CD4-positive, alpha-beta T cell treated with Interleukin-1 beta for 1 hour (primary cell): ENCODE data around the gene NQO2.
"Not testable (repeated sequence)": the region's sequence is repeated elsewhere in the genome, so short reads cannot be mapped to it uniquely, and the experiment has no call there.

Experiments
- DNase-seq, 2 donors: peaks; one replicate each; pipeline ENCODE4 v3.0.0-alpha.2; 2020 to 2022

The NQO2 gene

DNA sequence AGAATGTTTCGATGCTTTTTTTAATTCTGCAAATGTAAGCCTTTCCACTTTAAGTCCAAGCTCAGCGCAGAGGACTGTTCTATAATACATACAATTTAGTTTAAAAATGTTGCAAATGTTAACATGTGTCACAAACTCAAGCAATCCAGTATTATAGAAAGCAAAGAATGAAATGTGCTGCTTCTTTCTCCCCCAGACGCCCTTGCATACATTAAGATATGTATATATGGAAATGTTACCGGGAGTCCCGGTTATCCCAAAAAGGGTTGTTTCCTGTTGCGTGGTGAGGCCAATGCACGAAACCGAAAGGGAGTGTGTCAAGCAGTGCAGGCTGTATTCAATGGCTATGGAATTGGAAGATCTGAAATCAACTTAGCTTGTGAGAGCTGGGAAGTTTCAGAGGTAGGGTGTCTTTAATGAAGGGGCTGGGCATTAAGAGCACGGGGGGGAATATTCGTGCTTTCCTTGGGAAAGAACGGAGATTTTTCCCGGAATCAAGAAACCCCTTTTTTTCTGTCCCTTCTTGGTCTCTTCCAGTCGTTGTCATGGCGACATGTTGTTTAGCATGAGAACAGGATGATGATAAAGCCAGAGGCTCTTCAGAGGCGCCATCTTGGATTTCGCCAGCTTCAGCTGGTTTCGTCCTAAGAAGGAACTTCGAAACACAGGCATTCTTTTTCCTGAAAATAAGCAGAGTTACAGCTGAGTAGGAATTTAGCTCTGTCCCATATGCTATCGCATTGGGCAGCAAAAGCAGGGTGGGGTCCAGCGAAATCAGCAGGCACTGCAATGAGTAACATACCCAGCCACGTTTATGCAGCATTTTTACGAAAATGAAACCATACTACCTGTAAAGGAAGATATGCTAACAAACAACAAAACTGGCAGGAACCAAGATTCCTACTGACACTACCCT lies 10.1 kb upstream of the NQO2 start:
- peak; percentile 87 to 92 for DNase-seq

GRCh38 chr6:2990248-2990931 lies 9.3 kb upstream of the NQO2 start:
- DNase-seq = peak in 1 of 2 donors; percentile 4

GRCh38 chr6:2990932-2991506 lies 8.7 kb upstream of the NQO2 start:
- DNase-seq = no peak

- DNase-seq = no peak
These were observed 7.2 kb upstream of the NQO2 start for GRCh38 chr6:2992330-2992979.

GRCh38 chr6:2993755-2994317 lies 5.9 kb upstream of the NQO2 start:
- DNase-seq = no peak

- DNase-seq = peak; percentile 62 to 73
These were observed 1.3 kb upstream of the NQO2 start for GRCh38 chr6:2998249-2998997.

GRCh38 chr6:2998998-2999617 lies 586 bp upstream of the NQO2 start:
- peak in 1 of 2 donors; percentile 66 for DNase-seq

DNA sequence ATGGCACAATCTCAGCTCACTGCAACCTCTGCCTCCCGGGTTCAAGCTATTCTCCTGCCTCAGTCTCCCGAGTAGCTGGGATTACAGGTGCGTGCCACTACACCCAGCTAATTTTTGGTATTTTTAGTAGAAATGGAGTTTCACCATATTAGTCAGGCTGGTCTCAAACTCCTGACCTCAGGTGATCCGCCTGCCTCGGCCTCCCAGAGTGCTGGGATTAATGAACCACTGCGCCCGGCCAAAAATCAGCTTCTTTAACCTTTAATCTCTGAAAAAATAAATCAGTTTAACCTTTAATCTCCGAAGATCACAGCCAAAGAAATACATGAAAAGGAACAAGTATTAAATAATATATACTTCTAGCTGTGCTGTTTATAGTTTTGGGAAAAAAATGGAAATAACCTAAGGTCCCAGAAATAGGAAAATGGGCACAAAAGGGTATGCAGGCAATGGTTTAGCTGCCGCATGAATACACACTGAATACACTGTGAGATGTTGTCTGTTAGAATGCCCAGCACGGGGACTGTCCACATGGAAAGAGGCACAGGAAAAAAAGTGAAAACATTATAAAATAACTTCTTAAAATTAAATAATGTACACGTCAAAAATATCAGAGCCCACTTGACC lies 1.6 kb downstream of the NQO2 start:
- DNase-seq = no peak

GRCh38 chr6:3001773-3002293 lies 2.1 kb downstream of the NQO2 start:
- peak; percentile 48 to 64 for DNase-seq

DNA sequence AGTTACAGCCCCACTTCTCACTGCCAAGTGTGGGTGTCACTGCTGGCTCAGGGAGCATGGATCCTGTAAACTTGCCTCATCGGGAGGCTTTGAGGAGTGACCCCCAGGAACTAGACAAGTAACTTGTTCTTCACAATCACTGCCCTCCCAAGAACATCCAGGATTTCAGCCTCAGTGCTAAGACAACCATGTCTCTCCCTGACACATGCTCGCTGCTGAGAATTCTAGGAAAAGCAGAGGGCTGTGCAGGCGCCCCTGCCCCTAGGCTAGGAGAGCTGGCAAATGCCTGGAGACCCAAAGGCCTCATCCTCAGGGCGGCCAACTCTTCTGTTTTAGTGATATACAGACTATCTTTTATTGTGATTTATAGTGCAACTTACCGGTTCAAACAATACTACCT lies 3.5 kb downstream of the NQO2 start:
- DNase-seq = not testable (repeated sequence)

DNA sequence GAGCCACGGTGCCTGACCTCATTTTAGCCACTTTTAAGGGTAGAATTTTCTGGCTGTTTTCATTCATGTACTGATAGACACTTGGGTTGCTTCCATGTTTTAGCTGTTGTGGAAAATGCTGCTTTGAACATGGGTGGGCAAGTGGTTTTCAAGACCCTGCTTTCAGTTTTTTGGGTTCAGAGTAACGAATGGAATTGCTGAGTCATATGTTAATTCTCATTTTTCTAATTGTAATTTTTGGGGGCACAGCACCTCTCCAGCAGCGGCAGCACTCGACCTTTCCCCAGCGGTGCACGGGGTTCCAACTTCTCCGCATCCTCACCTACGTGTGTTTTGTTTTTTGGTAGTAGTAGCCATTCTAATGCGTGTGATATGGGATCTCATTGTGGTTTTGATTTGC lies 5.4 kb downstream of the NQO2 start:
- DNase-seq = no peak

DNA sequence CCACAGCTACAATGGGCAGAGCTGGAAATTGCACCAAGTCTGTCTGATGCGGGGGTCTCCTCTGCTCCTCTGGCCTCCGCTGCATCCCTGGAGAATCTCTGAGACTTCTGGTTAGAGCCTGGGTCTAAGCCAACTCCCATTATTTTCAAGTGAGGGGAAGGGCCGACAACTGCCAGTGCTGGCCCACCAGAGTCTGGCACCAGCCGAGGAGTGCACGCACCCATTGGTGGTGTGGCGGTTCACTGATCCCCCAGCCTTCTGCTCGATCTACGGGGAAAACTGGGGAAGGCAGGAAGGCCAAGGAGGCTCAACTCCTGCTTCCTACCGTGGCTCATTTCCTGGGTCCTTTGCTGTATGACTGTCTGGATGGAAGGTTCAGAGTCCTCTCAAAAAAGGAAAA lies 6.2 kb downstream of the NQO2 start:
- DNase-seq = no peak

DNA sequence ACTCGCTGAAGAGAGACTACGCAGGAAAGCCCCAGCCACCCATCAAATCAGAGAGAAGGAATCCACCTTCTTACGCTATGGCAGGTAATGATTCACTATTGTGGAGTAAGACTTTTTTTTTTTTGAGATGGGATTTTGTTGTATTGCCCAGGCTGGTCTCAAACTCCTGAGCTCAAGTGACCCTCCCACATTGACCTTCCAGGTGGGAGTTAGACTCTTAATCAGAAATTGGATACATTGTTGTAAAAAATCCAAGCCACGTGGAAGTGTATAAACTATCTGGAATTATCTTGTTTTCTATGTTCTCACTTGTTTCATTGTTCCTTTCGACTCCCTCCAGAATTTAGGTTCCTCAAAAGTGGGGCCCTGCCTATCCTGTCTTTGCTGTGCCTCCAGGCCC lies 6.8 kb downstream of the NQO2 start:
- DNase-seq = no peak

DNA sequence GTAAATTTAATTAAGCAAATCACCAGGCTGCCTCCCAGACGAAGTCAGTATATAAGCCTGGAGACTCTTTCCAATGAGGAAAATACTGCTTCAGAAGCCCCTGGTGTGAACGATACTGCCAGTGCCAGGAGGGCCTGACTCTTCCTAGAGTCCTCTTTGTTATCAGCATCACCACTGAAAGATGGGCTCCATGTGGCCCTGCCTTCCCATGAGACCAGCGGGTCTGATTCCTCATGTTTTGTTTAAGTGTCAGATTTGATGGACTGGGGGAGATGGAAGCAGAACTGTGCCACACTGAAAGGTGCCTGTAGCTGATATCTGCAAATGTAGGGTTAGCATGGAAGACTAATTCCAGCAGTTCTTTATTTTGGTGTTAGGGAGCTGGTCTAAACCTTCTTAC lies 7.9 kb downstream of the NQO2 start:
- DNase-seq = no peak

- DNase-seq = not testable (repeated sequence)
These were observed 9.1 kb downstream of the NQO2 start for GRCh38 chr6:3008712-3009265.

DNA sequence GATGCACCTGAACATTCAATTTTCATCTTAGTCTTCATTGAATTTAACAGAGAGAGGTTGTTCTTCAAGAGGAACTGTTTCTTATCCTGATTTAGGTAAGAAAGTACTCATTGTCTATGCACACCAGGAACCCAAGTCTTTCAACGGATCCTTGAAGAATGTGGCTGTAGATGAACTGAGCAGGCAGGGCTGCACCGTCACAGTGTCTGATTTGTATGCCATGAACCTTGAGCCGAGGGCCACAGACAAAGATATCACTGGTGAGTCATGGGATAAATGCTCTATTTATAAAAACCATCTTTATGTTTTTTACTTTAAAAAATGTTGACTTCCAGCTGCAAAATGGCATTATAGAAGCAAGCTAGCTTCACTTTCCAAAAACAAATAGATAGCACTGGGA lies 10.2 kb downstream of the NQO2 start:
- no peak for DNase-seq

DNA sequence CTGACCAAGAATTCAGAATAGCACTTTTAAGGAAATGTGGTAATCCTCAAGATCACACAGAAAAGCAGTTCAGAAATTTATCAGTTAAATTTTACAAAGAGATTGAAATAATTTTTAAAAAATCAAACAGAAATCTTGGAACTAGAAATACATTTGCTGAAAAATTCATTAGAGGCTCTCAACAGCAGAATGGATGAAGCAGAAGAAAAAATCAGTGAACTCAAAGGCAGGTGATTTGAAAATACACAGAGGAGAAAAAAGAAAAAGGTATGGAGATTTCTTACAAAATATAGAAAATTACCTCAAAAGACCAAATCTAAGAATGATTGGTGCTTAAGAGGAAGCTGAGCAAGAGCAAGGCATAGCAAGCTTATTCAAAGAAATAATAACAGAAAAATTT lies 11.5 kb downstream of the NQO2 start:
- no peak for DNase-seq

DNA sequence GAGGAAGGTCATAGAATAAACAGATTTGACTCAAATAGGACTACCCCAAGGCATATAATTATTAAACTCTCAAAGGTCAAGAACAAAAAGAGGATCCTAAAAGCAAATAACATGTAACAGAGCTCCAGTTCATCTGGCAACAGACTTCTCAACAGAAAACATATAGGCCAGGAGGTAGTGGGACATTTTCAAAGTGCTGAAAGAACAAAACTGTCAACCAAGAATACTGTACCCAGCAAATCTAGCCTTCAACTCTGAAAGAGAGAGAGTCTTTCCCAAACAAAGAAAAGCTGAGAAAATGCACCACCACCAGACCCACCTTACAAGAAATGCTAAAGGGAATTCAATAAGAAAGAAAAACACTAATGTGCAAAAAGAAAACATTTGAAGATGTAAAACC lies 11.9 kb downstream of the NQO2 start:
- DNase-seq = no peak

DNA sequence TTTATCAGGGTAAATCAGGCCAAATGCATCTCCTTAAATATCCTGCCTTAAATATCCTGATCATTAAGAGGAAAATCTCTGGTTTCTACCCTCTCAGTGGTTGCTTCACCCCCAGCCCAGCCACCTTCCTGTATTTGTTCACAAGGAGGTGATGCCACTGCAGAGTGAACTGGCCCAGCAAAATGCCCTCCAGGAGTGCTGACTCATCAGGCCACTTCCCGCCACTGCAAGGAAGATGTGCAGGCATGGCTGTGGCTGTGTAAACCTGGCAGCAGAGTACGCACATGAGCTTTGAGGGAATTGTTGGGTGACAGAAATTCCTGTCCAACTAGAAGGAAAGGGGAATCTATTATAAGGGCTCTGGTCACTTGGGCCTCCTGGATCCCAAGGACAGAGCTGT lies 13.8 kb downstream of the NQO2 start:
- DNase-seq = peak in 1 of 2 donors; percentile 65

- DNase-seq = no peak
These were observed 14.4 kb downstream of the NQO2 start for GRCh38 chr6:3013901-3014674.
